Esophagus muscularis mucosa (tissue), 3 donors: ENCODE measurements around the gene RGP1.

Experiments
- POLR2A ChIP-seq: fragments of 450-650 bp; IDR thresholded peaks from one replicate; pipeline ENCODE4 v1.6.1; 2017; ENCODE audit warnings: antibody characterized with exemption, moderate library complexity, mild to moderate bottlenecking, low read depth
- TF ChIP-seq, protein P1 (sequence below), 3 experiments: fragments of 200-600 bp in 2 of 3; fragments of 450-650 bp in 1 of 3; sonication (generic) in 2 of 3; IDR thresholded peaks; one replicate each; pipeline ENCODE4 v1.5.1; 2017 to 2019; ENCODE audit warnings: antibody characterized with exemption in 3 of 3, mild to moderate bottlenecking in 2 of 3, moderate library complexity in 1 of 3

DNA sequence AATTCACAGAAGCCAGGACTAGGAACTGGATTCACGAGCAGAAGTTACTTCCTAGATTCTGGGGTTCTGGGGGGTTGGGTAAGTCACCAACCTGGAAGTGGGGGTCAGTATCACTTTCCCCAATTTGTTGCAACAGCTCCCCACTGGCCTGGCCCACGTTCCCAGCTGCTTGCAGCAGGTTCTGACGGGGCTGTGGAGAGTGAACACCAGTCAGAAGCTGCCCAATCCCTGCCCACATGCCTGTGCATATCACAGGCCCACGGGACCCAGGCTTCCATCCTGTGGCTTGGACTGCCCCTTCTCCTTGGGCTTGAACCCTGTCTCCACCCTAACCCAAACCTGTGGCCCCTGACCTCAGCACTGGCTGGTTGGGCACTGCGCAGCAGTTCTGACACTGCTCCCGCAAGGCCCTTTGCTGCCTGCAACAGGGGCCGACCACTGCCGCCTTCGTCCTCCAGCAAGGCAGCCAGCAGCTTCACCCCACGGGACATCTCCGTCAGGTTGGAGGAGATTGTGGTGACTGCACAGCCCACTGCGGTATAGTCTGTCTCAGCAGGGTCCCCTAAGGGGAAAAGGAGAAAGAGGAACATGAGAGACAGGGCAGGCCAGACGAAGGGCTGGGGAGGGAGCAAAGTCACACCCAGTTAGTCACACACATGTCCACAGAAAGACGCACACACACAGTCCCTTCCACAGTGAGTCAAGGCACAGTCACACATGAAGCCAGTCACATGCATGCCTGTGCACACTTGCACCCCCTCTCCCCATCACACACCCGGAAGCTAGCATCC is 30.2 kb upstream of the RGP1 start:
- TF ChIP-seq, protein P1, sequence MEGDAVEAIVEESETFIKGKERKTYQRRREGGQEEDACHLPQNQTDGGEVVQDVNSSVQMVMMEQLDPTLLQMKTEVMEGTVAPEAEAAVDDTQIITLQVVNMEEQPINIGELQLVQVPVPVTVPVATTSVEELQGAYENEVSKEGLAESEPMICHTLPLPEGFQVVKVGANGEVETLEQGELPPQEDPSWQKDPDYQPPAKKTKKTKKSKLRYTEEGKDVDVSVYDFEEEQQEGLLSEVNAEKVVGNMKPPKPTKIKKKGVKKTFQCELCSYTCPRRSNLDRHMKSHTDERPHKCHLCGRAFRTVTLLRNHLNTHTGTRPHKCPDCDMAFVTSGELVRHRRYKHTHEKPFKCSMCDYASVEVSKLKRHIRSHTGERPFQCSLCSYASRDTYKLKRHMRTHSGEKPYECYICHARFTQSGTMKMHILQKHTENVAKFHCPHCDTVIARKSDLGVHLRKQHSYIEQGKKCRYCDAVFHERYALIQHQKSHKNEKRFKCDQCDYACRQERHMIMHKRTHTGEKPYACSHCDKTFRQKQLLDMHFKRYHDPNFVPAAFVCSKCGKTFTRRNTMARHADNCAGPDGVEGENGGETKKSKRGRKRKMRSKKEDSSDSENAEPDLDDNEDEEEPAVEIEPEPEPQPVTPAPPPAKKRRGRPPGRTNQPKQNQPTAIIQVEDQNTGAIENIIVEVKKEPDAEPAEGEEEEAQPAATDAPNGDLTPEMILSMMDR (IDR thresholded peaks at IDR 0.05), result no peak
- TF ChIP-seq POLR2A, result no peak
